ENCODE data around the gene ZNF423. TPM values are rescaled to one million over a fixed set of nuclear protein-coding genes. Genes with fewer than 3 reads are reported as not detected.
"Not testable (repeated sequence)": the region's sequence is repeated elsewhere in the genome, so short reads cannot be mapped to it uniquely, and the experiment has no call there.

ZNF423 gene
- total RNA-seq, 1 experiment from 2014 or later, result not detected

- no peak overlapping the region for H3K4me3 Mint-ChIP-seq (ENCODE audit: low read depth, unreplicated experiment)
- no TSS peak for BruUV-seq (replicated peaks)
- no peaks in the 10 kb centered on the region for H3K9me3 Mint-ChIP-seq (ENCODE audit: low read depth, unreplicated experiment)
- DNase-seq, result no peak
- no peak for TF ChIP-seq CTCF (IDR thresholded peaks at IDR 0.05; ENCODE audit: unreplicated experiment)
- no peak overlapping the region for H3K27ac Mint-ChIP-seq (ENCODE audit: unreplicated experiment)
- peaks cover 77% of the 10 kb centered on the region for H3K27me3 Mint-ChIP-seq (ENCODE audit: unreplicated experiment)
- no peaks in the 10 kb centered on the region for H3K4me1 Mint-ChIP-seq (ENCODE audit: low read depth, unreplicated experiment)
- intact Hi-C loops (cut with micrococcal nuclease; ENCODE audit: unreplicated experiment), result no loop called here
- H3K36me3 Mint-ChIP-seq (ENCODE audit: insufficient read depth, unreplicated experiment), result no peaks in the 10 kb centered on the region
- CTCF ChIA-PET, result no interaction called here
Observed at GRCh38 chr16:49563666-49564065, 292.2 kb downstream of the ZNF423 start.

- intact Hi-C loops (cut with micrococcal nuclease; ENCODE audit: unreplicated experiment); BruUV-seq (replicated peaks); DNase-seq; CTCF ChIA-PET; H3K27ac Mint-ChIP-seq (ENCODE audit: unreplicated experiment); H3K4me1 Mint-ChIP-seq (ENCODE audit: low read depth, unreplicated experiment); H3K36me3 Mint-ChIP-seq (ENCODE audit: insufficient read depth, unreplicated experiment); H3K9me3 Mint-ChIP-seq (ENCODE audit: low read depth, unreplicated experiment); H3K4me3 Mint-ChIP-seq (ENCODE audit: low read depth, unreplicated experiment): not testable (repeated sequence)
- H3K27me3 Mint-ChIP-seq (ENCODE audit: unreplicated experiment), result peaks cover 69% of the 10 kb centered on the region
Observed at GRCh38 chr16:49562894-49563293, 293.0 kb downstream of the ZNF423 start.

GRCh38 chr16:49562228-49562627 lies 293.7 kb downstream of the ZNF423 start:
- intact Hi-C loops (cut with micrococcal nuclease; ENCODE audit: unreplicated experiment), result no loop called here
- Mint-ChIP-seq H3K27ac (ENCODE audit: unreplicated experiment) (no peak overlapping the region), H3K4me3 (ENCODE audit: low read depth, unreplicated experiment) (no peak overlapping the region), H3K36me3 (ENCODE audit: insufficient read depth, unreplicated experiment) (no peaks in the 10 kb centered on the region), H3K4me1 (ENCODE audit: low read depth, unreplicated experiment) (no peaks in the 10 kb centered on the region), H3K9me3 (ENCODE audit: low read depth, unreplicated experiment) (no peaks in the 10 kb centered on the region), H3K27me3 (ENCODE audit: unreplicated experiment) (peaks cover 62% of the 10 kb centered on the region)
- no peak for TF ChIP-seq CTCF (IDR thresholded peaks at IDR 0.05; ENCODE audit: unreplicated experiment)
- no TSS peak for BruUV-seq (replicated peaks)
- CTCF ChIA-PET, result no interaction called here
- DNase-seq, result no peak

- no peak for DNase-seq
- BruUV-seq (replicated peaks), result no TSS peak
- no peaks in the 10 kb centered on the region for H3K9me3 Mint-ChIP-seq (ENCODE audit: low read depth, unreplicated experiment)
- H3K27me3 Mint-ChIP-seq (ENCODE audit: unreplicated experiment), result peaks cover 48% of the 10 kb centered on the region
- no peak for TF ChIP-seq CTCF (IDR thresholded peaks at IDR 0.05; ENCODE audit: unreplicated experiment)
- no peaks in the 10 kb centered on the region for H3K36me3 Mint-ChIP-seq (ENCODE audit: insufficient read depth, unreplicated experiment)
- intact Hi-C loops (cut with micrococcal nuclease; ENCODE audit: unreplicated experiment), result no loop called here
- CTCF ChIA-PET, result no interaction called here
- no peaks in the 10 kb centered on the region for H3K4me1 Mint-ChIP-seq (ENCODE audit: low read depth, unreplicated experiment)
- H3K27ac Mint-ChIP-seq (ENCODE audit: unreplicated experiment), result no peak overlapping the region
- no peak overlapping the region for H3K4me3 Mint-ChIP-seq (ENCODE audit: low read depth, unreplicated experiment)
Observed at GRCh38 chr16:49560004-49560830, 295.7 kb downstream of the ZNF423 start.

GRCh38 chr16:49559242-49559641 lies 296.7 kb downstream of the ZNF423 start:
- BruUV-seq (replicated peaks), result no TSS peak
- Mint-ChIP-seq H3K4me3 (ENCODE audit: low read depth, unreplicated experiment) (no peak overlapping the region), H3K9me3 (ENCODE audit: low read depth, unreplicated experiment) (no peaks in the 10 kb centered on the region), H3K27me3 (ENCODE audit: unreplicated experiment) (peaks cover 38% of the 10 kb centered on the region), H3K4me1 (ENCODE audit: low read depth, unreplicated experiment) (no peaks in the 10 kb centered on the region), H3K36me3 (ENCODE audit: insufficient read depth, unreplicated experiment) (no peaks in the 10 kb centered on the region), H3K27ac (ENCODE audit: unreplicated experiment) (no peak overlapping the region)
- no peak for DNase-seq
- intact Hi-C loops (cut with micrococcal nuclease; ENCODE audit: unreplicated experiment), result no loop called here
- CTCF ChIA-PET, result no interaction called here
- TF ChIP-seq CTCF (IDR thresholded peaks at IDR 0.05; ENCODE audit: unreplicated experiment), result no peak

Measured in Calu3 (cell line).